ENCODE results near the gene SLC43A1.

SLC43A1 gene

GRCh38 chr11:57487920-57488659 lies 27.4 kb downstream of the SLC43A1 start:
- TF ChIP-seq, protein P1, sequence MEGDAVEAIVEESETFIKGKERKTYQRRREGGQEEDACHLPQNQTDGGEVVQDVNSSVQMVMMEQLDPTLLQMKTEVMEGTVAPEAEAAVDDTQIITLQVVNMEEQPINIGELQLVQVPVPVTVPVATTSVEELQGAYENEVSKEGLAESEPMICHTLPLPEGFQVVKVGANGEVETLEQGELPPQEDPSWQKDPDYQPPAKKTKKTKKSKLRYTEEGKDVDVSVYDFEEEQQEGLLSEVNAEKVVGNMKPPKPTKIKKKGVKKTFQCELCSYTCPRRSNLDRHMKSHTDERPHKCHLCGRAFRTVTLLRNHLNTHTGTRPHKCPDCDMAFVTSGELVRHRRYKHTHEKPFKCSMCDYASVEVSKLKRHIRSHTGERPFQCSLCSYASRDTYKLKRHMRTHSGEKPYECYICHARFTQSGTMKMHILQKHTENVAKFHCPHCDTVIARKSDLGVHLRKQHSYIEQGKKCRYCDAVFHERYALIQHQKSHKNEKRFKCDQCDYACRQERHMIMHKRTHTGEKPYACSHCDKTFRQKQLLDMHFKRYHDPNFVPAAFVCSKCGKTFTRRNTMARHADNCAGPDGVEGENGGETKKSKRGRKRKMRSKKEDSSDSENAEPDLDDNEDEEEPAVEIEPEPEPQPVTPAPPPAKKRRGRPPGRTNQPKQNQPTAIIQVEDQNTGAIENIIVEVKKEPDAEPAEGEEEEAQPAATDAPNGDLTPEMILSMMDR (conservative IDR thresholded peaks at IDR 0.05), result no peak
- no peak for TF ChIP-seq ZFX (IDR thresholded peaks at IDR 0.05)
- no peak overlapping the region for H3K27ac ChIP-seq

- TF ChIP-seq ZFX (IDR thresholded peaks at IDR 0.05), result no peak
- TF ChIP-seq, protein P1 (conservative IDR thresholded peaks at IDR 0.05), result no peak
- no peak overlapping the region for H3K27ac ChIP-seq
Measured at GRCh38 chr11:57487021-57487778, 28.3 kb downstream of the SLC43A1 start.

GRCh38 chr11:57485217-57485990 lies 30.1 kb downstream of the SLC43A1 start:
- no peak for TF ChIP-seq ZFX (IDR thresholded peaks at IDR 0.05)
- TF ChIP-seq, protein P1 (conservative IDR thresholded peaks at IDR 0.05), result no peak
- H3K27ac ChIP-seq, result no peak overlapping the region

- TF ChIP-seq, protein P1 (conservative IDR thresholded peaks at IDR 0.05), result no peak
- TF ChIP-seq ZFX (IDR thresholded peaks at IDR 0.05), result no peak
- no peak overlapping the region for H3K27ac ChIP-seq
Measured at GRCh38 chr11:57484141-57484710, 31.3 kb downstream of the SLC43A1 start.

- TF ChIP-seq, protein P1 (conservative IDR thresholded peaks at IDR 0.05), result no peak
- no peak for TF ChIP-seq ZFX (IDR thresholded peaks at IDR 0.05)
- no peak overlapping the region for H3K27ac ChIP-seq
Measured at GRCh38 chr11:57483562-57483918, 32.0 kb downstream of the SLC43A1 start.

DNA sequence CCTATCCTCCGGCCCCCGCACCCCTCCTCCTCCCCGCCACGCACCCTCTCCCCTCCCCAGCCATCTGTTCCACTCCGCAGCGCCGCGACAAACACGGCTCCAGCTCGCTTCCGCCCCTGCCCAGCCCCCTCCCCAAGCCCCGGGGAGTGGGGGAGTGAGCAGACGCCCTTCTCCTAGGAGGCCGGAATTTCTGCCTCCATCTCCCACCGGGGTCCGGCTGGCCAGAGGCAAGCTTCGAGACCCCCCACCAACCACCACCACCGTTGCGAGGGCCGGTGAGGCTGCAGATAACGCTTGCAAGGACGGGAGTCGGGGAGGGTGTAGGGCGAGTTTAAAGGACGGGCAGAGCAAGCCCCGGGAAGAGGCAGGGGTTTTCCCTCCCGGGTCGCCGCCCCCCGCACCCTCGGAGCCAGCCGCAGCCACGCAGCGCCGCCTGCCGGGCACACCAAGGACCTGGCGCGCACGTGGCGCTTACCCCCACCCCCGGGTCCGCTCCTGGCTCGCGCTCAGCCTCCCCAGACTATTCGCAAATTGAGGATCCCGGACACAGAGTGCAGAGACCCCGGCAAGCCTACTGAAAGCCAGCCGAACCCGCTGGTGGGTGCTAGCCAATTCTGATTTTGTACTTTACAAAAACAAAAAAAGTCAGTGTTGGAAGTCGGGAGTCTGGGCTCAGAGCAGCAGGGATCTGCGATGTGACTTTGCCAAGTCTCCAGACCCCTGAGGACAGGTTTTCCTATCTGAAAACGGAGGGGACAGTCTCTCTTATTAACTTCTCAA lies 32.5 kb downstream of the SLC43A1 start:
- TF ChIP-seq, protein P1 (conservative IDR thresholded peaks at IDR 0.05), result no peak
- no peak for TF ChIP-seq ZFX (IDR thresholded peaks at IDR 0.05)
- H3K27ac ChIP-seq, result no peak overlapping the region

All from C4-2B (cell line).